GM23338 (cell line): ENCODE results near the gene FCN1. TPM values are rescaled to one million over a fixed set of nuclear protein-coding genes. Genes with fewer than 3 reads are reported as not detected.

Source experiments
- ATAC-seq: fragments of 200-7000 bp; cut with Tn5 transposase; 3 replicates; pipeline ENCODE4 v1.9.1; 2020
- DNase-seq: peaks from one replicate; pipeline ENCODE4 v3.0.0-alpha.2; 2015; ENCODE audit warnings: low spot score
- H2AFZ ChIP-seq: fragments of 200-600 bp; sonication (generic); 2 replicates; pipeline ENCODE4 v1.8.0; 2016; ENCODE audit warnings: antibody characterized with exemption, mild to moderate bottlenecking, moderate library complexity
- H3F3A ChIP-seq: fragments of 200-600 bp; sonication (generic); replicated peaks from 2 replicates; pipeline ENCODE4 v1.8.0; 2017; ENCODE audit warnings: antibody characterized with exemption, mixed run types, low read depth
- H3K27ac ChIP-seq: fragments of 200-600 bp; sonication (generic); 2 replicates; pipeline ENCODE4 v1.6.1; 2016; ENCODE audit warnings: low read depth
- H3K27me3 ChIP-seq: fragments of 200-600 bp; sonication (generic); 2 replicates; pipeline ENCODE4 v1.8.0; 2016; ENCODE audit warnings: mild to moderate bottlenecking, mixed run types, moderate library complexity; ENCODE audit not compliant: insufficient read depth
- H3K36me3 ChIP-seq: fragments of 200-600 bp; sonication (generic); 2 replicates; pipeline ENCODE4 v1.8.0; 2016; ENCODE audit warnings: mild to moderate bottlenecking; ENCODE audit not compliant: insufficient read depth
- H3K4me1 ChIP-seq: fragments of 200-600 bp; sonication (generic); 2 replicates; pipeline ENCODE4 v1.8.0; 2016; ENCODE audit warnings: mild to moderate bottlenecking, moderate library complexity; ENCODE audit not compliant: insufficient read depth
- H3K4me2 ChIP-seq: fragments of 200-600 bp; sonication (generic); 2 replicates; pipeline ENCODE4 v1.7.1; 2017; ENCODE audit warnings: mixed run types
- H3K4me3 ChIP-seq: fragments of 200-600 bp; sonication (generic); 2 replicates; pipeline ENCODE4 v1.6.1; 2016; ENCODE audit warnings: mixed run types
- H3K79me2 ChIP-seq: fragments of 200-600 bp; sonication (generic); replicated peaks from 2 replicates; pipeline ENCODE4 v1.8.0; 2017; ENCODE audit warnings: mild to moderate bottlenecking; ENCODE audit not compliant: insufficient read depth
- H3K9me2 ChIP-seq: fragments of 200-600 bp; sonication (generic); 2 replicates; pipeline ENCODE4 v1.8.0; 2017; ENCODE audit not compliant: insufficient read depth
- H4K20me1 ChIP-seq: fragments of 200-600 bp; sonication (generic); replicated peaks from 2 replicates; pipeline ENCODE4 v1.8.0; 2017; ENCODE audit warnings: mild to moderate bottlenecking; ENCODE audit not compliant: insufficient read depth
- H3K27ac Mint-ChIP-seq: 2 replicates; pipeline ENCODE4 v1.8.0; 2020; ENCODE audit warnings: inconsistent platforms, mild to moderate bottlenecking, moderate library complexity, mixed read lengths
- H3K27me3 Mint-ChIP-seq: 3 replicates; pipeline ENCODE4 v1.8.0; 2022; ENCODE audit warnings: low read depth, mild to moderate bottlenecking, moderate library complexity, mixed read lengths, inconsistent platforms; ENCODE audit not compliant: insufficient read depth, poor library complexity
- H3K36me3 Mint-ChIP-seq: 3 replicates; pipeline ENCODE4 v1.8.0; 2021; ENCODE audit warnings: low read depth, mild to moderate bottlenecking, inconsistent platforms, moderate library complexity, mixed read lengths
- H3K4me1 Mint-ChIP-seq: 3 replicates; pipeline ENCODE4 v1.8.0; 2020; ENCODE audit warnings: mild to moderate bottlenecking, inconsistent platforms, mixed read lengths
- H3K4me3 Mint-ChIP-seq: 3 replicates; pipeline ENCODE4 v1.8.0; 2021; ENCODE audit warnings: moderate library complexity, mild to moderate bottlenecking, inconsistent platforms, mixed read lengths
- H3K9me3 Mint-ChIP-seq: 3 replicates; pipeline ENCODE4 v1.8.0; 2020; ENCODE audit warnings: moderate library complexity, mild to moderate bottlenecking, inconsistent platforms, mixed read lengths
- CREB1 ChIP-seq: fragments of 250-450 bp; sonication (Bioruptor Pico); IDR thresholded peaks from 2 replicates; pipeline ENCODE4 v1.5.0; 2020; ENCODE audit warnings: low read depth, mild to moderate bottlenecking, moderate library complexity
- EZH2 ChIP-seq: fragments of 200-600 bp; sonication (generic); IDR thresholded peaks from one replicate; pipeline ENCODE4 v1.8.0; 2017; ENCODE audit warnings: antibody characterized with exemption, mild to moderate bottlenecking, low read depth; ENCODE audit not compliant: unreplicated experiment
- JUNB ChIP-seq: IDR thresholded peaks from one replicate; pipeline ENCODE4 v1.6.1; 2016; ENCODE audit warnings: antibody characterized with exemption; ENCODE audit not compliant: unreplicated experiment
- NANOG ChIP-seq: IDR thresholded peaks from 2 replicates; pipeline ENCODE4 v1.6.1; 2016; ENCODE audit warnings: antibody characterized with exemption, borderline replicate concordance
- POLR2AphosphoS5 ChIP-seq: IDR thresholded peaks from 2 replicates; pipeline ENCODE4 v1.6.1; 2016; ENCODE audit warnings: antibody characterized with exemption, low read depth
- STAT1 ChIP-seq: IDR thresholded peaks from one replicate; pipeline ENCODE4 v1.6.1; 2016; ENCODE audit warnings: antibody characterized with exemption; ENCODE audit not compliant: unreplicated experiment
- ZNF114 ChIP-seq: fragments of 250-450 bp; sonication (Bioruptor Pico); IDR thresholded peaks from 2 replicates; pipeline ENCODE4 v1.5.0; 2020; ENCODE audit warnings: mild to moderate bottlenecking, moderate library complexity
- ZNF331 ChIP-seq: fragments of 250-450 bp; sonication (Bioruptor Pico); IDR thresholded peaks from 2 replicates; pipeline ENCODE4 v1.5.0; 2020; ENCODE audit warnings: low read depth, mild to moderate bottlenecking, moderate library complexity
- polyA plus RNA-seq: library from polyadenylated mRNA; unstranded; fragments of >200 nt; fragmentation: Nextera tagmentation; extraction: Ambion mirVana; gene quantifications from 2 replicates; pipeline ENCODE4 v1.2.1, GENCODE V29; 2016
- total RNA-seq: library from RNA; depleted of rRNA; stranded (reverse); fragments of >200 nt; shearing (Covaris generic); gene quantifications from 2 replicates; pipeline ENCODE4 v1.2.3, GENCODE V29; 2014
- TF ChIP-seq, protein P1 (sequence below), 2 experiments: fragments of 200-600 bp in 1 of 2; sonication (generic) in 1 of 2; conservative IDR thresholded peaks; 2 replicates each; pipeline versions ENCODE4 v1.5.1 to v1.6.1; 2016 to 2017; ENCODE audit warnings: antibody characterized with exemption in 2 of 2, low read depth in 2 of 2, mild to moderate bottlenecking in 2 of 2, moderate library complexity in 1 of 2
- TF ChIP-seq, protein P2 (sequence below): IDR thresholded peaks from 2 replicates; pipeline ENCODE4 v1.6.1; 2016; ENCODE audit warnings: antibody characterized with exemption
- TF ChIP-seq, protein P3 (sequence below): fragments of 250-450 bp; sonication (Bioruptor Pico); IDR thresholded peaks from 2 replicates; pipeline ENCODE4 v1.5.0; 2020; ENCODE audit warnings: mild to moderate bottlenecking, moderate library complexity

The FCN1 gene
- total and polyA plus RNA-seq, 2 experiments from 2014 or later: not detected

DNA sequence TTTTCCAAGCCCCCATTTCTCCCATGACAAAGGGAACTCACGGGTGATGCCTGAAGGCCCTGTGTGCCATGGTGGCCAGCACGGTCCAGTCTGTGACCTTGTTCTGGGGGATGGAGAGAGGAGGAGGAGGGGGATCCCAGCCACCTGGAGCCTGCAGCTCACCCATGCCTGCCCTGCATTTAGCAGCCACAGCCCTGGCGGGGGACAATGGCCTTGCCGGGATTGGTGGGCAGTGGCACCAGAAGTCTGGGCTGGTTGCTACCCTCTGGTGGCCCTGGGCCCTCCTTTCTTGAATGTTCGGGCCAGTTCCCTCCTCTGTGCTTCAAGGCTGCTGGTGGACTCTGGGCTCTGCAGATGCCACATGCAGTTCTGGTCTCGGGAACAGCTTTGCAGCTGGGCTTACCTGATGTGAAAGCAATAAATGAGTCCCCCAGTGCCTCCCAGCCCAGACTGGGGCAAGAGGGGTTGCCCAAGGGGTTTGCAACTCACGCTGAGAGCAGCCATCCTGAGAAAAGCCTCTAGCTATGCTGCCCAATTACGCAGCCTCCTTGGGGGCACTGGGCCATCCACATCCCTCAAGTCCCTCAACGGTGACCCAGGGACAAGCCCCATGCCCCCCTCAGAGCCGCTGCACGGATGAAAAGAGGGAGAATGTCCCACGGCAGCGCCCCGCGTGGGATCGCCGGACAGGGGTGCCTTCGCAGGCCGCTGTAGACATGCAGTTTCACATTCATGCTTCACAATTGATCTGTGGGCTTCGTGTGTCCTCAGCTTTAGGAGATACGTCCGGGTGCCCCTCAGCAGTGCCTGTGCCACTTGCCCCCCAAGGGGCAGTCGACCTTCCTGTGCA, 49.2 kb upstream of the FCN1 start:
- Histone ChIP-seq H3K36me3 (no peaks in the 10 kb centered on the region), H3F3A (no peaks in the 10 kb centered on the region), H3K9me2 (no peaks in the 10 kb centered on the region), H3K4me1 (no peaks in the 10 kb centered on the region), H3K79me2 (no peaks in the 10 kb centered on the region), H3K27ac (no peak overlapping the region), H4K20me1 (no peaks in the 10 kb centered on the region), H3K4me3 (no peak overlapping the region), H3K4me2 (no peak overlapping the region), H2AFZ (no peak overlapping the region), H3K27me3 (no peaks in the 10 kb centered on the region)
- no peak for DNase-seq
- Mint-ChIP-seq H3K4me1 (peaks cover 17% of the 10 kb centered on the region), H3K9me3 (no peaks in the 10 kb centered on the region; the same call in 1 of the 3 replicates), H3K27ac (no peak overlapping the region), H3K36me3 (no peaks in the 10 kb centered on the region), H3K4me3 (no peak overlapping the region), H3K27me3 (peaks cover 6% of the 10 kb centered on the region)
- no peak for ATAC-seq
- no peak for TF ChIP-seq CREB1 (CRISPR knock-in tag)

GRCh38 chr9:134966270-134966669, 48.6 kb upstream of the FCN1 start:
- no peaks in the 10 kb centered on the region for H4K20me1 ChIP-seq
- no peak overlapping the region for H2AFZ ChIP-seq
- no peak for DNase-seq
- H3K27ac Mint-ChIP-seq: no peak overlapping the region
- H3K79me2 ChIP-seq: no peaks in the 10 kb centered on the region
- no peak overlapping the region for H3K4me3 ChIP-seq
- no peaks in the 10 kb centered on the region for H3K36me3 ChIP-seq
- no peak overlapping the region for H3K27ac ChIP-seq
- H3K27me3 ChIP-seq: no peaks in the 10 kb centered on the region
- peaks cover 8% of the 10 kb centered on the region for H3K27me3 Mint-ChIP-seq
- H3K36me3 Mint-ChIP-seq: no peaks in the 10 kb centered on the region
- no peaks in the 10 kb centered on the region; the same call in 1 of the 3 replicates for H3K9me3 Mint-ChIP-seq
- ATAC-seq: no peak
- H3K4me2 ChIP-seq: no peak overlapping the region
- H3F3A ChIP-seq: no peaks in the 10 kb centered on the region
- H3K4me1 Mint-ChIP-seq: peaks cover 17% of the 10 kb centered on the region
- H3K9me2 ChIP-seq: no peaks in the 10 kb centered on the region
- no peaks in the 10 kb centered on the region for H3K4me1 ChIP-seq
- no peak overlapping the region for H3K4me3 Mint-ChIP-seq
- TF ChIP-seq ZNF114 (CRISPR knock-in tag): no peak
- TF ChIP-seq, protein P1, sequence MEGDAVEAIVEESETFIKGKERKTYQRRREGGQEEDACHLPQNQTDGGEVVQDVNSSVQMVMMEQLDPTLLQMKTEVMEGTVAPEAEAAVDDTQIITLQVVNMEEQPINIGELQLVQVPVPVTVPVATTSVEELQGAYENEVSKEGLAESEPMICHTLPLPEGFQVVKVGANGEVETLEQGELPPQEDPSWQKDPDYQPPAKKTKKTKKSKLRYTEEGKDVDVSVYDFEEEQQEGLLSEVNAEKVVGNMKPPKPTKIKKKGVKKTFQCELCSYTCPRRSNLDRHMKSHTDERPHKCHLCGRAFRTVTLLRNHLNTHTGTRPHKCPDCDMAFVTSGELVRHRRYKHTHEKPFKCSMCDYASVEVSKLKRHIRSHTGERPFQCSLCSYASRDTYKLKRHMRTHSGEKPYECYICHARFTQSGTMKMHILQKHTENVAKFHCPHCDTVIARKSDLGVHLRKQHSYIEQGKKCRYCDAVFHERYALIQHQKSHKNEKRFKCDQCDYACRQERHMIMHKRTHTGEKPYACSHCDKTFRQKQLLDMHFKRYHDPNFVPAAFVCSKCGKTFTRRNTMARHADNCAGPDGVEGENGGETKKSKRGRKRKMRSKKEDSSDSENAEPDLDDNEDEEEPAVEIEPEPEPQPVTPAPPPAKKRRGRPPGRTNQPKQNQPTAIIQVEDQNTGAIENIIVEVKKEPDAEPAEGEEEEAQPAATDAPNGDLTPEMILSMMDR (conservative IDR thresholded peaks at IDR 0.05; ENCODE audit: low read depth in 2 of 2): no peak
- no peak for TF ChIP-seq EZH2
- no peak for TF ChIP-seq JUNB
- TF ChIP-seq, protein P2, sequence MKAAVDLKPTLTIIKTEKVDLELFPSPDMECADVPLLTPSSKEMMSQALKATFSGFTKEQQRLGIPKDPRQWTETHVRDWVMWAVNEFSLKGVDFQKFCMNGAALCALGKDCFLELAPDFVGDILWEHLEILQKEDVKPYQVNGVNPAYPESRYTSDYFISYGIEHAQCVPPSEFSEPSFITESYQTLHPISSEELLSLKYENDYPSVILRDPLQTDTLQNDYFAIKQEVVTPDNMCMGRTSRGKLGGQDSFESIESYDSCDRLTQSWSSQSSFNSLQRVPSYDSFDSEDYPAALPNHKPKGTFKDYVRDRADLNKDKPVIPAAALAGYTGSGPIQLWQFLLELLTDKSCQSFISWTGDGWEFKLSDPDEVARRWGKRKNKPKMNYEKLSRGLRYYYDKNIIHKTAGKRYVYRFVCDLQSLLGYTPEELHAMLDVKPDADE: no peak
- TF ChIP-seq, protein P3, sequence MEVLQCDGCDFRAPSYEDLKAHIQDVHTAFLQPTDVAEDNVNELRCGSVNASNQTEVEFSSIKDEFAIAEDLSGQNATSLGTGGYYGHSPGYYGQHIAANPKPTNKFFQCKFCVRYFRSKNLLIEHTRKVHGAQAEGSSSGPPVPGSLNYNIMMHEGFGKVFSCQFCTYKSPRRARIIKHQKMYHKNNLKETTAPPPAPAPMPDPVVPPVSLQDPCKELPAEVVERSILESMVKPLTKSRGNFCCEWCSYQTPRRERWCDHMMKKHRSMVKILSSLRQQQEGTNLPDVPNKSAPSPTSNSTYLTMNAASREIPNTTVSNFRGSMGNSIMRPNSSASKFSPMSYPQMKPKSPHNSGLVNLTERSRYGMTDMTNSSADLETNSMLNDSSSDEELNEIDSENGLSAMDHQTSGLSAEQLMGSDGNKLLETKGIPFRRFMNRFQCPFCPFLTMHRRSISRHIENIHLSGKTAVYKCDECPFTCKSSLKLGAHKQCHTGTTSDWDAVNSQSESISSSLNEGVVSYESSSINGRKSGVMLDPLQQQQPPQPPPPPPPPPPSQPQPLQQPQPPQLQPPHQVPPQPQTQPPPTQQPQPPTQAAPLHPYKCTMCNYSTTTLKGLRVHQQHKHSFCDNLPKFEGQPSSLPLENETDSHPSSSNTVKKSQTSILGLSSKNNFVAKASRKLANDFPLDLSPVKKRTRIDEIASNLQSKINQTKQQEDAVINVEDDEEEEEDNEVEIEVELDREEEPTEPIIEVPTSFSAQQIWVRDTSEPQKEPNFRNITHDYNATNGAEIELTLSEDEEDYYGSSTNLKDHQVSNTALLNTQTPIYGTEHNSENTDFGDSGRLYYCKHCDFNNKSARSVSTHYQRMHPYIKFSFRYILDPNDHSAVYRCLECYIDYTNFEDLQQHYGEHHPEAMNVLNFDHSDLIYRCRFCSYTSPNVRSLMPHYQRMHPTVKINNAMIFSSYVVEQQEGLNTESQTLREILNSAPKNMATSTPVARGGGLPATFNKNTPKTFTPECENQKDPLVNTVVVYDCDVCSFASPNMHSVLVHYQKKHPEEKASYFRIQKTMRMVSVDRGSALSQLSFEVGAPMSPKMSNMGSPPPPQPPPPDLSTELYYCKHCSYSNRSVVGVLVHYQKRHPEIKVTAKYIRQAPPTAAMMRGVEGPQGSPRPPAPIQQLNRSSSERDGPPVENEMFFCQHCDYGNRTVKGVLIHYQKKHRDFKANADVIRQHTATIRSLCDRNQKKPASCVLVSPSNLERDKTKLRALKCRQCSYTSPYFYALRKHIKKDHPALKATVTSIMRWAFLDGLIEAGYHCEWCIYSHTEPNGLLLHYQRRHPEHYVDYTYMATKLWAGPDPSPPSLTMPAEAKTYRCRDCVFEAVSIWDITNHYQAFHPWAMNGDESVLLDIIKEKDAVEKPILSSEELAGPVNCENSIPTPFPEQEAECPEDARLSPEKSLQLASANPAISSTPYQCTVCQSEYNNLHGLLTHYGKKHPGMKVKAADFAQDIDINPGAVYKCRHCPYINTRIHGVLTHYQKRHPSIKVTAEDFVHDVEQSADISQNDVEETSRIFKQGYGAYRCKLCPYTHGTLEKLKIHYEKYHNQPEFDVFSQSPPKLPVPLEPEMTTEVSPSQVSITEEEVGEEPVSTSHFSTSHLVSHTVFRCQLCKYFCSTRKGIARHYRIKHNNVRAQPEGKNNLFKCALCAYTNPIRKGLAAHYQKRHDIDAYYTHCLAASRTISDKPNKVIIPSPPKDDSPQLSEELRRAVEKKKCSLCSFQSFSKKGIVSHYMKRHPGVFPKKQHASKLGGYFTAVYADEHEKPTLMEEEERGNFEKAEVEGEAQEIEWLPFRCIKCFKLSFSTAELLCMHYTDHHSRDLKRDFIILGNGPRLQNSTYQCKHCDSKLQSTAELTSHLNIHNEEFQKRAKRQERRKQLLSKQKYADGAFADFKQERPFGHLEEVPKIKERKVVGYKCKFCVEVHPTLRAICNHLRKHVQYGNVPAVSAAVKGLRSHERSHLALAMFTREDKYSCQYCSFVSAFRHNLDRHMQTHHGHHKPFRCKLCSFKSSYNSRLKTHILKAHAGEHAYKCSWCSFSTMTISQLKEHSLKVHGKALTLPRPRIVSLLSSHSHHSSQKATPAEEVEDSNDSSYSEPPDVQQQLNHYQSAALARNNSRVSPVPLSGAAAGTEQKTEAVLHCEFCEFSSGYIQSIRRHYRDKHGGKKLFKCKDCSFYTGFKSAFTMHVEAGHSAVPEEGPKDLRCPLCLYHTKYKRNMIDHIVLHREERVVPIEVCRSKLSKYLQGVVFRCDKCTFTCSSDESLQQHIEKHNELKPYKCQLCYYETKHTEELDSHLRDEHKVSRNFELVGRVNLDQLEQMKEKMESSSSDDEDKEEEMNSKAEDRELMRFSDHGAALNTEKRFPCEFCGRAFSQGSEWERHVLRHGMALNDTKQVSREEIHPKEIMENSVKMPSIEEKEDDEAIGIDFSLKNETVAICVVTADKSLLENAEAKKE (CRISPR knock-in tag): no peak
- no peak for TF ChIP-seq STAT1
- TF ChIP-seq POLR2AphosphoS5: no peak
- TF ChIP-seq NANOG: no peak
- no peak for TF ChIP-seq ZNF331 (CRISPR knock-in tag)
